ENCODE measurements around the gene FBXO34.
"Not testable (repeated sequence)": the region's sequence is repeated elsewhere in the genome, so short reads cannot be mapped to it uniquely, and the experiment has no call there.

FBXO34 gene

GRCh38 chr14:55381561-55381960 lies 110.3 kb downstream of the FBXO34 start:
- Histone ChIP-seq H3K4me1 (no peaks in the 10 kb centered on the region), H3K9ac (no peak overlapping the region), H3K79me2 (no peaks in the 10 kb centered on the region), H3K9me3 (ENCODE audit: control insufficient read depth, low read length) (no peaks in the 10 kb centered on the region), H3K27me3 (ENCODE audit: control insufficient read depth, insufficient read depth, low read length) (no peaks in the 10 kb centered on the region), H3K27ac (no peak overlapping the region), H3K4me2 (ENCODE audit: low read length) (no peak overlapping the region), H3K36me3 (ENCODE audit: control insufficient read depth, insufficient read depth, low read length) (no peaks in the 10 kb centered on the region), H3K4me3 (ENCODE audit: low read depth, low read length) (no peak overlapping the region), H2AFZ (no peak overlapping the region)
- no peak for TF ChIP-seq CTCF (IDR thresholded peaks at IDR 0.05)

- Histone ChIP-seq H3K9me3 (ENCODE audit: control insufficient read depth, low read length) (no peaks in the 10 kb centered on the region), H2AFZ (no peak overlapping the region), H3K9ac (no peak overlapping the region), H3K4me3 (ENCODE audit: low read depth, low read length) (no peak overlapping the region), H3K27ac (no peak overlapping the region), H3K4me2 (ENCODE audit: low read length) (no peak overlapping the region), H3K36me3 (ENCODE audit: control insufficient read depth, insufficient read depth, low read length) (no peaks in the 10 kb centered on the region), H3K4me1 (no peaks in the 10 kb centered on the region), H3K79me2 (no peaks in the 10 kb centered on the region), H3K27me3 (ENCODE audit: control insufficient read depth, insufficient read depth, low read length) (no peaks in the 10 kb centered on the region)
- no peak for TF ChIP-seq CTCF (IDR thresholded peaks at IDR 0.05)
Measured at GRCh38 chr14:55382483-55382882, 111.3 kb downstream of the FBXO34 start.

- not testable (repeated sequence) for H3K4me3 ChIP-seq (ENCODE audit: low read depth, low read length); H3K9ac ChIP-seq; H2AFZ ChIP-seq; H3K79me2 ChIP-seq; H3K36me3 ChIP-seq (ENCODE audit: control insufficient read depth, insufficient read depth, low read length); H3K4me2 ChIP-seq (ENCODE audit: low read length); H3K27me3 ChIP-seq (ENCODE audit: control insufficient read depth, insufficient read depth, low read length); H3K9me3 ChIP-seq (ENCODE audit: control insufficient read depth, low read length); H3K4me1 ChIP-seq; H3K27ac ChIP-seq
Measured at GRCh38 chr14:55383056-55383466, 111.8 kb downstream of the FBXO34 start.

GRCh38 chr14:55383541-55384140 lies 112.4 kb downstream of the FBXO34 start:
- H2AFZ ChIP-seq: no peak overlapping the region
- H3K4me2 ChIP-seq (ENCODE audit: low read length): no peak overlapping the region
- H3K9ac ChIP-seq: no peak overlapping the region
- no peaks in the 10 kb centered on the region for H3K79me2 ChIP-seq
- no peak overlapping the region for H3K4me3 ChIP-seq (ENCODE audit: low read depth, low read length)
- H3K36me3 ChIP-seq (ENCODE audit: control insufficient read depth, insufficient read depth, low read length): no peaks in the 10 kb centered on the region
- H3K9me3 ChIP-seq (ENCODE audit: control insufficient read depth, low read length): no peaks in the 10 kb centered on the region
- TF ChIP-seq CTCF (IDR thresholded peaks at IDR 0.05): no peak
- no peaks in the 10 kb centered on the region for H3K4me1 ChIP-seq
- no peaks in the 10 kb centered on the region for H3K27me3 ChIP-seq (ENCODE audit: control insufficient read depth, insufficient read depth, low read length)
- no peak overlapping the region for H3K27ac ChIP-seq

GRCh38 chr14:55384536-55384935 lies 113.3 kb downstream of the FBXO34 start:
- Histone ChIP-seq H3K36me3 (ENCODE audit: control insufficient read depth, insufficient read depth, low read length) (no peaks in the 10 kb centered on the region), H3K79me2 (no peaks in the 10 kb centered on the region), H3K9ac (no peak overlapping the region), H3K27me3 (ENCODE audit: control insufficient read depth, insufficient read depth, low read length) (no peaks in the 10 kb centered on the region), H3K4me1 (no peaks in the 10 kb centered on the region), H3K4me2 (ENCODE audit: low read length) (no peak overlapping the region), H3K9me3 (ENCODE audit: control insufficient read depth, low read length) (no peaks in the 10 kb centered on the region), H3K4me3 (ENCODE audit: low read depth, low read length) (no peak overlapping the region), H3K27ac (no peak overlapping the region), H2AFZ (no peak overlapping the region)
- no peak for TF ChIP-seq CTCF (IDR thresholded peaks at IDR 0.05)

Data from parathyroid adenoma (tissue), 2 donors.